ENCODE data around the gene TACO1. TPM values are rescaled to one million over a fixed set of nuclear protein-coding genes. Genes with fewer than 3 reads are reported as not detected.

TACO1 gene
- 10 to 100 TPM; 11.1 to 11.4 TPM for total RNA-seq

DNA sequence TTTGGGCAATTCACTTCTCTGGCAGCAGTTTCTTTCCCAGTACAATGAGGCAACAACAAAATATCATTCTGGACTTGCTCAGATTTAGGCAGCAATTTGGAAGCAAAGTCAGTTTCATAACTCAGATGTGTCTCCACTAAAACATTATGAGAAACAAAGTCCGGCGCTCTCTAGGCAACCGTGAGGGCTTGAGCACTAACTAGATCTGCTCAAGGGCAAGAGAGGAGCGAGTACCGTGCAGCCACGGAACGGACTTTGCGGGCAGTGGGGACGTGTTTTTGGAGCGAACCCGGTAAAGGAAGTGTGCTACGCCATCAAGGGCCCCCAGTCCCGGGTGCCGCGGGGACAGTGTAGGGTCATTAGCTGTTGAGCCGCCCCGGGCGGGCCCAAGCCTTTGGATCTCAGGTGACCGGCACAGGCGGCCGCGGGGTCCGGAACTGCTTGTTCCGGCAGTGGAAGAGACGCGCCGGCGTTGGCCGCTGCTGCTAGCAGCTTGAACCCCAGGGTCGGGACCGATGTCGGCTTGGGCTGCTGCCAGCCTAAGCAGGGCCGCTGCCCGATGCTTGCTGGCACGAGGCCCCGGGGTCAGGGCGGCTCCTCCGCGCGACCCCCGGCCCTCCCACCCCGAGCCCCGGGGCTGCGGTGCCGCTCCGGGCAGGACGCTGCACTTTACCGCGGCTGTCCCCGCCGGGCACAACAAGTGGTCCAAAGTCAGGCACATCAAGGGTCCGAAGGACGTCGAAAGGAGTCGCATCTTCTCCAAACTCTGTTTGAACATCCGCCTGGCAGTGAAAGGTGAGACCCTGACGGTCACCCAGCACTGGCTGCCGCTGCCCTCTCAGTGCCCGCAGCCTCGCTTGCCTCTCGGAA lies at the start of gene TACO1:
Gene TACO1 (plus strand): TSS at position 327 of the 870 bp plus-strand sequence. CDS start 189 bp downstream, at position 516.
- ATAC-seq (ENCODE audit: insufficient number of reproducible peaks, low FRiP score, low read depth) (peak; percentile 53), DNase-seq (ENCODE audit: low spot score) (peak; percentile 47)
- TF ChIP-seq, protein P1, sequence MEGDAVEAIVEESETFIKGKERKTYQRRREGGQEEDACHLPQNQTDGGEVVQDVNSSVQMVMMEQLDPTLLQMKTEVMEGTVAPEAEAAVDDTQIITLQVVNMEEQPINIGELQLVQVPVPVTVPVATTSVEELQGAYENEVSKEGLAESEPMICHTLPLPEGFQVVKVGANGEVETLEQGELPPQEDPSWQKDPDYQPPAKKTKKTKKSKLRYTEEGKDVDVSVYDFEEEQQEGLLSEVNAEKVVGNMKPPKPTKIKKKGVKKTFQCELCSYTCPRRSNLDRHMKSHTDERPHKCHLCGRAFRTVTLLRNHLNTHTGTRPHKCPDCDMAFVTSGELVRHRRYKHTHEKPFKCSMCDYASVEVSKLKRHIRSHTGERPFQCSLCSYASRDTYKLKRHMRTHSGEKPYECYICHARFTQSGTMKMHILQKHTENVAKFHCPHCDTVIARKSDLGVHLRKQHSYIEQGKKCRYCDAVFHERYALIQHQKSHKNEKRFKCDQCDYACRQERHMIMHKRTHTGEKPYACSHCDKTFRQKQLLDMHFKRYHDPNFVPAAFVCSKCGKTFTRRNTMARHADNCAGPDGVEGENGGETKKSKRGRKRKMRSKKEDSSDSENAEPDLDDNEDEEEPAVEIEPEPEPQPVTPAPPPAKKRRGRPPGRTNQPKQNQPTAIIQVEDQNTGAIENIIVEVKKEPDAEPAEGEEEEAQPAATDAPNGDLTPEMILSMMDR (IDR thresholded peaks at IDR 0.05), result no peak
- Histone ChIP-seq H3K27ac (peak within 1 kb of the TSS; percentile 70 to 83), H3K36me3 (peaks cover 8% of the 10 kb centered on the region), H3K9me3 (no peaks in the 10 kb centered on the region), H3K27me3 (replicated peaks; ENCODE audit: insufficient read depth) (no peaks in the 10 kb centered on the region), H3K4me3 (peak within 1 kb of the TSS; percentile 96), H3K4me1 (ENCODE audit: control insufficient read depth in 1 of 2, low read depth in 2 of 2) (peaks cover 13 to 18% of the 10 kb centered on the region in 2 donors)

DNA sequence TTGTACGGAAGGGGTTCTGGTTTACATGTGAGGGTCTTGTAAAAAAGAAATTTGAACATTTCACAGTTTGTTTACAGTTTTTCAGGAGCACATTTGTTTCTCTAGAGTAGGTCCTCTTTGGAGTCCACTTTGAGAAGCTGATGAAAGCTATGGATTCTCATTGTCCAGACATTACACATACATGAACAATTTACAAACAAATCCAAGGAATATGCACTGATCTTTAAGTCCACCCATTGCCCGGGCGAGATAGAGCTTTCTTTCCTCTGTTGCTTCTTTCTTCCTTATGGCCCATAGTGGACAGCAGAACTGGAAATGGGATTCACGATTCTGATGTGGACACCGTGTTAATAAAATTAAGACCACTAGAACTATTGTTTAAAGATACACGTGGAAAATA lies 48.5 kb upstream of the TACO1 start:
- TF ChIP-seq, protein P1 (IDR thresholded peaks at IDR 0.05), result no peak
- no peak for DNase-seq (ENCODE audit: low spot score)
- Histone ChIP-seq H3K27ac (no peak overlapping the region), H3K4me3 (peak overlapping the region; percentile 100), H3K36me3 (no peaks in the 10 kb centered on the region), H3K9me3 (no peaks in the 10 kb centered on the region), H3K27me3 (replicated peaks; ENCODE audit: insufficient read depth) (no peaks in the 10 kb centered on the region), H3K4me1 (ENCODE audit: control insufficient read depth in 1 of 2, low read depth in 2 of 2) (peaks cover 21 to 55% of the 10 kb centered on the region in 2 donors)
- no peak for ATAC-seq (ENCODE audit: insufficient number of reproducible peaks, low FRiP score, low read depth)

DNA sequence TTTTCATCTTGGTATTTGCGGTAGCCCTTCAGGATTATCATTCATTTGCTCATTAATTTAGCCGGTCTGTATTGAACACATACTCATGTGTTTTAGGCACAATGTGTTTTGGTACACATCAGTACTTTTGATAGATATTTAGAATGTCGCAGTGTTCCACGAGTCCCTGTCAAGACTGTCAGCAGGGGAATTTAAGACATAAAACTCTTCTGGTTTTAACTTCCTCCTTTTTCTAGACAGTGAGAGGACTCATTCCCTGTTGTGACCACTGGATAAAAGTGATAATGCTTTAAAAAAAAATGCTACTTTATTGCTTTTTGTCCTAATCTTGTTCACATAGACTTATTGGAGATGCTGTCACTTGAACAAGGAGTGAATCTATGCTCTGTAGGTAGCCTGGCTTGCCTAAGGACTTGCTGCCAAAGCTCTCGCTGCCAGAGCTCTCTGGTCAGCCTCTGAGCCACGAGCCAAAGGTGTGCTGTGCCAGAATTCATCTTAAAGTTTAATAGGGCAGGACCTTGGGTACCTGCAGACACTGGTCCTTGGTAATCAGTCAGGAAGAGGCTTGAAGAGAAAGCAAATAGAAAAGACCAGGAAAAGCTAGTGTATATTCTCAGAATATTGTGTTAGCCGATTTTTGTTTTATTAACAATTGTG lies 45.1 kb upstream of the TACO1 start:
- peaks cover 14 to 46% of the 10 kb centered on the region in 2 donors for H3K4me1 ChIP-seq (ENCODE audit: control insufficient read depth in 1 of 2, low read depth in 2 of 2)
- DNase-seq (ENCODE audit: low spot score) (no peak), ATAC-seq (ENCODE audit: insufficient number of reproducible peaks, low FRiP score, low read depth) (no peak)
- H3K27ac ChIP-seq, result no peak overlapping the region
- no peaks in the 10 kb centered on the region for H3K9me3 ChIP-seq
- H3K36me3 ChIP-seq, result no peaks in the 10 kb centered on the region
- H3K27me3 ChIP-seq (replicated peaks; ENCODE audit: insufficient read depth), result no peaks in the 10 kb centered on the region
- TF ChIP-seq, protein P1 (IDR thresholded peaks at IDR 0.05), result no peak
- no peak overlapping the region for H3K4me3 ChIP-seq

DNA sequence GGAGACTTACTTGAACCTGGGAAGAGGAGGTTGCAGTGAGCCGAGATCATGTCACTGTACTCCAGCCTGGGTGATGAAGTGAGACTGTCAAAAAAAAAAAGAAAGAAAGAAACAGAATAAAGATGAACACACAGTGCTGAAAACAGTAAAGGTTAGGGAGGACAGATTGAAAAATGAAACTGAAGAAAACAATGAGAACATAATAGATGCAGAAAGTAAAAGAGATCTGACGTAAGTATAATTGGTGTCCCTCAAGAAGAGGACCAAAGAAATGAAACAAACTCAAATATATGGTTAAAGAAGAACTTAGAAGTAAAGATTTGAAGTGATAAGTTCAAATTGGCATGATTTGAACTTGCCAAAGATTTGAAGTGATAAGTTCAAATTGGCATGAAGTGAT lies 43.3 kb upstream of the TACO1 start:
- ATAC-seq (ENCODE audit: insufficient number of reproducible peaks, low FRiP score, low read depth), result no peak
- DNase-seq (ENCODE audit: low spot score), result no peak
- H3K27ac ChIP-seq, result no peak overlapping the region
- H3K27me3 ChIP-seq (replicated peaks; ENCODE audit: insufficient read depth), result no peaks in the 10 kb centered on the region
- H3K4me3 ChIP-seq, result no peak overlapping the region
- no peaks in the 10 kb centered on the region for H3K36me3 ChIP-seq
- TF ChIP-seq, protein P1 (IDR thresholded peaks at IDR 0.05), result no peak
- H3K9me3 ChIP-seq, result no peaks in the 10 kb centered on the region
- peaks cover 5 to 35% of the 10 kb centered on the region in 2 donors for H3K4me1 ChIP-seq (ENCODE audit: control insufficient read depth in 1 of 2, low read depth in 2 of 2)

DNA sequence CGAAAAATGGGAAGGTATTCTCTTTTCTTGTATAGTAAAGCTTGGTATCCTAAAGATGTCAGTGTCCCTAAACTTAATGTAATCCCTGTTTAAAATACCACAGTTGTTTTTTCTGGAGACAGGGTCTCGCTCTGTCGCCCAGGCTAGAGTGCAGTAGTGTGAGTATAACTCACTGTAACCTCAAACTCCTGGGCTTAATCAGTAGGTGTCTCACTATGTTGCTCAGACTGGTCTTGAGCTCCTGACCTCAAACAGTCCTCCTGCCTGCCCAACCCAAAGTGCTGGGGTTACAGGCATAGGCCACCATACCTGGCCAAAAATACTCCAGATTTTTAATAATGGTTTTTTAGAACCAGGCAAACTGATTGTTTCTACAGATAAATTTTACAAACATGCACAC lies 42.3 kb upstream of the TACO1 start:
- no peaks in the 10 kb centered on the region for H3K27me3 ChIP-seq (replicated peaks; ENCODE audit: insufficient read depth)
- no peaks in the 10 kb centered on the region for H3K36me3 ChIP-seq
- DNase-seq (ENCODE audit: low spot score) (no peak), ATAC-seq (ENCODE audit: insufficient number of reproducible peaks, low FRiP score, low read depth) (no peak)
- no peak overlapping the region for H3K27ac ChIP-seq
- TF ChIP-seq, protein P1 (IDR thresholded peaks at IDR 0.05), result no peak
- no peaks in the 10 kb centered on the region for H3K9me3 ChIP-seq
- no peak overlapping the region for H3K4me3 ChIP-seq
- peaks cover 3 to 24% of the 10 kb centered on the region in 2 donors for H3K4me1 ChIP-seq (ENCODE audit: control insufficient read depth in 1 of 2, low read depth in 2 of 2)
